NCI-H2171 (cell line): ENCODE data around the gene CYTH1.

Source experiments
- DNase-seq: peaks from one replicate; lab custom pipeline; 2025; lab: John Stamatoyannopoulos, UW

The CYTH1 gene

GRCh38 chr17:78645421-78646295 lies 136.4 kb downstream of the CYTH1 start:
- no peak for DNase-seq

- DNase-seq: no peak
Measured at GRCh38 chr17:78644931-78645351, 137.1 kb downstream of the CYTH1 start.

- no peak for DNase-seq
Measured at GRCh38 chr17:78644224-78644623, 137.8 kb downstream of the CYTH1 start.

- DNase-seq: no peak
Measured at GRCh38 chr17:78643326-78643725, 138.7 kb downstream of the CYTH1 start.

GRCh38 chr17:78642707-78643106 lies 139.4 kb downstream of the CYTH1 start:
- no peak for DNase-seq

GRCh38 chr17:78641666-78642065 lies 140.4 kb downstream of the CYTH1 start:
- no peak for DNase-seq

GRCh38 chr17:78641243-78641642 lies 140.8 kb downstream of the CYTH1 start:
- no peak for DNase-seq

GRCh38 chr17:78640700-78641099 lies 141.4 kb downstream of the CYTH1 start:
- no peak for DNase-seq

- no peak for DNase-seq
Measured at GRCh38 chr17:78637643-78638420, 144.2 kb downstream of the CYTH1 start.

GRCh38 chr17:78637146-78637545 lies 144.9 kb downstream of the CYTH1 start:
- DNase-seq: no peak

GRCh38 chr17:78634154-78634553 lies 147.9 kb downstream of the CYTH1 start:
- DNase-seq: no peak

GRCh38 chr17:78629436-78629995 lies 152.6 kb downstream of the CYTH1 start:
- no peak for DNase-seq

- DNase-seq: no peak
Measured at GRCh38 chr17:78628547-78629435, 153.3 kb downstream of the CYTH1 start.

- no peak for DNase-seq
Measured at GRCh38 chr17:78624324-78625151, 157.5 kb downstream of the CYTH1 start.
